CD4-positive, alpha-beta T cell treated with Interferon gamma for 1 hour (primary cell): ENCODE results near the gene ZNF440.
"Not testable (repeated sequence)": the region's sequence is repeated elsewhere in the genome, so short reads cannot be mapped to it uniquely, and the experiment has no call there.

Source experiments
- DNase-seq: peaks from one replicate; pipeline ENCODE4 v3.0.0-alpha.2; 2020

ZNF440 gene

GRCh38 chr19:11814029-11814699 lies at the start of gene ZNF440:
Gene ZNF440 (plus strand): TSS chr19:11814273. CDS start chr19:11814448, 175 bp downstream.
- DNase-seq, result peak; percentile 83

GRCh38 chr19:11766597-11767591 lies 47.2 kb upstream of the ZNF440 start, which contains the start of gene ZNF441:
Gene ZNF441 (plus strand): TSS chr19:11767000. CDS start chr19:11767194, 194 bp downstream.
- DNase-seq, result peak; percentile 91

DNA sequence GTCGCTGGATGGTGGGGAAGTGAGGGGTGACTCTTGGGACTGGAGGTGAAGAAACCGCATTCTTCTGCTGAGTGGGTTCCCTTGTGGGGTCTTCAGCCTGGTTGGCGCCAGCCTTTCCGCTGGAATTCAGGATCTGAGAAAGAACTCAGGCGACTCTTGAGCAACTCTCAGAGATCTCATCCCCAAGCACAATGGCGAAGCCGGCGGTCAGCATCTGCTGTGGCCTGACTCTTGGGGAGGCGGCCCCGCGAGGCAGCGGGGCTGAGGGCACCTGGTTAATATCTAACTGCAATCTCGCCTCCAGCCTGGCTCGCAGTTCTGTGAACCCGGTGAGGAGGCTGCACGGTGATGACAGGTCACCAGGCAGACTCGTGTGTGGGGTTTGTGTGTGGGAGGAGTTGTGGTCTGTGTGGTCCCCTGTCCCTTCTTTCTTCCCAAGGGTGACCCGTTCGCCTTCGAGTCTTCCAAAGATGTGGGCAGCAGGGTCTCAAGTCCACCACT lies 46.4 kb upstream of the ZNF440 start:
- peak; percentile 13 for DNase-seq

GRCh38 chr19:11769995-11770394 lies 44.1 kb upstream of the ZNF440 start:
- DNase-seq, result no peak

DNA sequence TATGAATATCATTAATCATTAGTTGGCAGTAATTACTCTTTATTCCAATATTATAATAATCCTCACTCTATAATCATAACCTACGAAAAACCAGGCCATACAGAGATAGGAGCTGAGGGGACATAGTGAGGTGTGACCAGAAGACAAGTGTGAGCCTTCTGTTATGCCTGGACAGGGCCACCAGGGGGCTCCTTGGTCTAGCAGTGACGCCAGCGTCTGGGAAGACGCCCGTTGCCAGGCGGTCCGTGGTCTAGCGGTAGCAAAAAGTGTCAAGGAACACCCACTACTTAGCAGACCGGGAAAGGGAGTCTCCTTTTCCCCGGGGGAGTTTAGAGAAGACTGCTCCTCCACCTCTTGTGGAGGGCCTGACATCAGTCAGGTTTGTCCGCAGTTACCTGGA lies 42.6 kb upstream of the ZNF440 start:
- DNase-seq, result not testable (repeated sequence)

- DNase-seq, result not testable (repeated sequence)
Observed at GRCh38 chr19:11776669-11777068, 37.4 kb upstream of the ZNF440 start.

GRCh38 chr19:11780431-11781020 lies 33.5 kb upstream of the ZNF440 start:
- no peak for DNase-seq

DNA sequence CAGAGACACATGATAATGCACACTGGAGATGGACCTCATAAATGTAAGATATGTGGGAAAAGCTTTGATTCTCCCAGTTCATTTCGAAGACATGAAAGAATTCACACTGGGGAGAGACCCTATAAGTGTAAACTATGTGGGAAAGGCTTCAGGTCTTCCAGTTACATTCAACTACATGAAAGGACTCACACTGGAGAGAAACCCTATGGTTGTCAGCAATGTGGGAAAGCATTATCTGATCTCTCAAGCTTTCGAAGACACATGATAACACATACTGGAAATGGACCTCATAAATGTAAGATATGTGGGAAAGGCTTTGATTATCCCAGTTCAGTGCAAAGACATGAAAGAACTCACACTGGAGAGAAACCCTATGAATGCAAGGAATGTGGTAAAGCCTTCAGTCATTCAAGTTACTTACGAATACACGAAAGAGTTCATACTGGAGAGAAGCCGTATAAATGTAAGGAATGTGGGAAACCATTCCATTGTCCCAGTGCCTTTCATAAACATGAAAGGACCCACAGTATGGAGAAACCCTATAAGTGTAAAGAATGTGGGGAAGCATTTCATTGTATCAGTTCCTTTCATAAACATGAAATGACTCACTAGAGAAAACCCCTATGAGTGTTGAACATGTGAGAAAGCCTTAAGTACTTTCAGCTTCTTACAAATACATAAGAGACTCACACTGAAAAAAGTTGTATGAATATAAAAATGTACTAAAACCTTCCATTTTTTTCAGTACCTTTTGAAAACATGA lies 32.6 kb upstream of the ZNF440 start:
- DNase-seq, result no peak

DNA sequence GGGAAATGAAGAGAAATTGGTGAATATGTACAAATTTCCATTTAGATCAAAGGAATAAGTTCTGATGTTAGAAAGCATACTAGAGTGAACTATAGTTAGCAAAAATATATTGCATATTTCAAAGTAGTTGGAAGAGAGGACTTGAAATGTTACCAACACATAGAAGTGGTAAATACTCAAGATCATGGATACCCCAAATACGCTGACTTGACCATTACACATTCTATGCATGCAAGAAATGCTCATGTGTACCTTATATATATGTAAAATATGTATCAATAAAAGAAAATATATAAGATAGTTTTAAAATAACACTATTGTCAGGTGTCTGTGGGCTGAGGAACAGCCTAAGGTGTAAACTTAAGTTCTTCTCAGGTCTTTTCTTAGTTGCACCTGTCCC lies 30.3 kb upstream of the ZNF440 start:
- DNase-seq, result no peak

DNA sequence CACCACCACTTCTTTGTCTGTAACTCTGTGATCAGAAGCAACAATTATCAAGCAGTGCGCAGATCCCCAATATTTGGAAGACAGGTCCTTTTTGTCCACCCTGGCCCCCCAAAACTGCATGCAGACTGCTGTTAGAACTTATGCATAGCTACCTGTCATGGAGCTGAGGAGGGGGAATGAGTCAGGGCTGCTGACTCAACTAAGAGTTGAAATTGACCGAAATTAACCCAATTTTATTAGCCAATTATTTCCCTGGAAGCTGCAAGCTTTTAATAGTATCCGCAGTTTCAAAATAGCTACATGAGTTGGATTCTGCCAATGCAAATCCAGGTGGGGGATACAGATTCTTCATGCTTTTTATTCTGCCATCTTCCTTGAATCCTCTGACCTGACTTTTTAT lies 29.7 kb upstream of the ZNF440 start:
- DNase-seq, result no peak

DNA sequence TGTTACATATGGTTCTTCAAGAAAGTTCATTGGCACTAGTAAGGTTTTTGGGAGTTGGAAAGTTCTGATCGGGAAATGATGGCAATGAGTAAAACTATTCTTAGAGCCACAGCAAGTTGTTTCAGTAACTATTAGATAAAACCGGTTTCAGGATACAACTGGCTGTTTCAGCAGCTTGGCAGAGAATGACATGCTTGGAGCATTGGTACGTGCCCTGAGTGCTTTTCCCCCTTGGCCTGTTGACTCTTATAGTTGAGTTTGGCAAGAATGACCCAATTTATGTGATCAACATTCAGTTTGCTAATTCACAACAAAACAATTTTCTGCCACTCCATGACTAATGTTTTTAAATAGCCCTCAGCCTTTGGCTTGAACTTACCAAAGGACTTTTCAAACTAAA lies 26.5 kb upstream of the ZNF440 start:
- no peak for DNase-seq

DNA sequence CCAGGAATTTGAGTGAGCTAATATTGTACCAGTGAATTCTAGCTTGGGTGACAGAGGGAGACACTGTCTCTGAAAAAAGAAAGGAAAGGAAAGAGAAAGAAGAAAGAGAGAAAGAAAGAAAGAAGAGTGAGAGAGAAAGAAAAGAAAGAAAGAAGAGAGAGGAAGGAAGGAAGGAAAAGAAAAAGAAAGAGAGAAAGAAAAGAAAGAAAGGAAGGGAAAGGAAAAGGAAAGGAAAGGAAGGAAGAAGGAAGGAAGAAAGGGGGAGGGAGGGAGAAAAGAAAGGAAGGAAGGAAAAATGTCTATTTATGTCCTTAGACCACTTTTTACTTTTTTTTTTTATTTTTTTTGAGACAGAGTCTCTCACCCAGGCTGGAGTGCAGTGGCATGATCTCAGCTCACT lies 21.1 kb upstream of the ZNF440 start:
- DNase-seq, result no peak

- DNase-seq, result peak; percentile 75
Observed at GRCh38 chr19:11797491-11797890, 16.6 kb upstream of the ZNF440 start.

- DNase-seq, result peak; percentile 83
Observed at GRCh38 chr19:11798391-11799330, 15.4 kb upstream of the ZNF440 start, which contains the start of gene ZNF491. Gene ZNF491 (plus strand): TSS chr19:11798523. CDS start chr19:11805954, 7,431 bp downstream.

- DNase-seq, result no peak
Observed at GRCh38 chr19:11806354-11807098, 7.5 kb upstream of the ZNF440 start.

DNA sequence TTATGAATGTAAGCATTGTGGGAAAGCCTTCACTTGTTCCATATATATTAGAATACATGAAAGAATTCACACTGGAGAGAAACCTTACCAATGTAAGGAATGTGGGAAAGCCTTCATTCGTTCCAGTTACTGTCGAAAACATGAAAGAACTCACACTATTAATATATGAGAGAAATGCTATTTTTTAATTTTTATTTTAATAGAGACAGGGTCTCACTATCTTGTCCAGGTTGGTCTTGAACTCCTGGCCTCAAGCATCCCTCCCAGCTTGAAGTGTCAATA lies 7.0 kb upstream of the ZNF440 start:
- no peak for DNase-seq

GRCh38 chr19:11813703-11814028 lies 407 bp upstream of the ZNF440 start:
- DNase-seq, result no peak

- DNase-seq, result no peak
Observed at GRCh38 chr19:11814700-11815035, 595 bp downstream of the ZNF440 start.

- no peak for DNase-seq
Observed at GRCh38 chr19:11821474-11822109, 7.5 kb downstream of the ZNF440 start.
